ENCODE results near the gene TCEANC.
A peak's percentile ranks its signal among the peaks of the same experiment; 100 is the strongest.
"Not testable (repeated sequence)": the region's sequence is repeated elsewhere in the genome, so short reads cannot be mapped to it uniquely, and the experiment has no call there.

Gene TCEANC

DNA sequence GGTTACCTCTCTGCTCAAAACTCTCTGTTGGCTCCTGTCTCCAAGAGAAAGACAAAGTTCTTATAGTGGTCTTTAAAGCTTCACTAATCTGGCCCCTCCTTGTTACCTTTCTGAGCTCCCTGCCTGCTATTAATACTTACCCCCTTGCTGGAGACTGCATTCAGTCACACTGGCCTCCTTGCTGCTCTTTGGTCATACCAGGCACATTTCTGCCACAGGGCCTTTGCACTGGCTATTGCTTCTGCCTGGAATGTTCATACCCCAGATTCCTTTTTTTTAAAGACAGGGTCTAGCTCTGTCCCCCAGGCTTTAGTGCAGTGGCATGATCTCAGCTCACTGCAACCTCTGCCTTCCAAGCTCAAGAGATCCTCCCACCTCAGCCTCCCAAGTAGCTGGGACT, 20.1 kb downstream of the TCEANC start:
- Histone ChIP-seq H3K36me3 (ENCODE audit: control insufficient read depth, insufficient read depth, low read length) (no peaks in the 10 kb centered on the region), H3K27me3 (ENCODE audit: control insufficient read depth, insufficient read depth, low read length) (no peaks in the 10 kb centered on the region), H3K4me3 (ENCODE audit: low read depth, low read length) (no peak overlapping the region), H3K9ac (ENCODE audit: low read depth, low read length) (no peak overlapping the region), H3K9me3 (ENCODE audit: control insufficient read depth, insufficient read depth, low read length) (no peaks in the 10 kb centered on the region), H3K27ac (ENCODE audit: low read depth, low read length) (no peak overlapping the region), H3K4me1 (ENCODE audit: control insufficient read depth, insufficient read depth, low read length) (no peaks in the 10 kb centered on the region)

DNA sequence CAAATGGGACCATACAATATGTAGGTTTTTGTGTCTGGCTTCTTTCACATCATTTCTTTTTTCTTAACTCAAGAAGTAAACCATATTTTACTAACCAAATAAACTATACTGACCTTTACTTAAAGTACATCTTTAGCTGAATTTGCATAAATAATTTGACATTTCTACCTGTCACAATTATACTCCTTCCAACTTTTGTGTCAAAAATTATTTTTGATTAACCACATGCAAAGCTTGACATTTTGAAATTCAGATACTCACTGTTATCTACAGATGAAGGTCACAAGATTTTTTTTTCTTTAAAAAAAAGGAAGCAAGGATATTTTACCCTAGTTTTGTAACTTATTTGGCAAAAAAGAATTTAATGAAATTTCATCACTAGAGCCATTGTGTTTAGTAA, 23.9 kb downstream of the TCEANC start:
- Histone ChIP-seq H3K4me3 (ENCODE audit: low read depth, low read length) (no peak overlapping the region), H3K4me1 (ENCODE audit: control insufficient read depth, insufficient read depth, low read length) (no peaks in the 10 kb centered on the region), H3K9ac (ENCODE audit: low read depth, low read length) (no peak overlapping the region), H3K27ac (ENCODE audit: low read depth, low read length) (no peak overlapping the region), H3K36me3 (ENCODE audit: control insufficient read depth, insufficient read depth, low read length) (no peaks in the 10 kb centered on the region), H3K27me3 (ENCODE audit: control insufficient read depth, insufficient read depth, low read length) (no peaks in the 10 kb centered on the region), H3K9me3 (ENCODE audit: control insufficient read depth, insufficient read depth, low read length) (no peaks in the 10 kb centered on the region)

DNA sequence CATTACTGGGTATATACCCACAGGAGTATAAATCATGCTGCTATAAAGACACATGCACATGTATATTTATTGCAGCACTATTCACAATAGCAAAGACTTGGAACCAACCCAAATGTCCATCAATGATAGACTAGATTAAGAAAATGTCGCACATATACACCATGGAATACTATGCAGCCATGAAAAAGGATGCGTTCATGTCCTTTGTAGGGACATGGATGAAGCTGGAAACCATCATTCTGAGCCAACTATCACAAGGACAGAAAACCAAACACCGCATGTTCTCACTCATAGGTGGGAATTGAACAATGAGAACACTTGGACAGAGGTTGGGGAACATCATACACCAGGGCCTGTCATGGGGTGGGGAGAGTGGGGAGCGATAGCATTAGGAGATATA, 26.8 kb downstream of the TCEANC start:
- not testable (repeated sequence) for H3K9me3 ChIP-seq (ENCODE audit: control insufficient read depth, insufficient read depth, low read length); H3K4me3 ChIP-seq (ENCODE audit: low read depth, low read length); H3K27me3 ChIP-seq (ENCODE audit: control insufficient read depth, insufficient read depth, low read length); H3K36me3 ChIP-seq (ENCODE audit: control insufficient read depth, insufficient read depth, low read length); H3K4me1 ChIP-seq (ENCODE audit: control insufficient read depth, insufficient read depth, low read length); H3K27ac ChIP-seq (ENCODE audit: low read depth, low read length); H3K9ac ChIP-seq (ENCODE audit: low read depth, low read length)

DNA sequence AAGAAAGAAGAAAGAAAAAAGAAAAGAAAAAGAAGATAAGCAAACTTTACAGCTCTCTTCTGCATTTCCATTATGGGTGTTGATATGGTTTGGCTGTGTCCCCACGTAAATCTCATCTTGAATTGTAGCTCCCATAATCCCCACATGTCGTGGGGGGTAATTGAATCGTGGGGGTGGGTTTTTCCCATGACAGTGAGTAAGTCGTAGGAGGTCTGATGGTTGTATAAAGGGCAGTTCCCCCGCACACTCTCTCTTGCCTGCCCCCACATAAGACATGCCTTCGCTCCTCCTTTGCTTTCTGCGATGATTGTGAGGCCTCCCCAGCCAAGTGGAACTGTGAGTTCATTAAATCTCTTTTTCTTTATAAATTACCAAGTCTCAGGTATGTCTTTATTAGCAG, 28.7 kb downstream of the TCEANC start:
- Histone ChIP-seq H3K36me3 (ENCODE audit: control insufficient read depth, insufficient read depth, low read length) (no peaks in the 10 kb centered on the region), H3K9ac (ENCODE audit: low read depth, low read length) (no peak overlapping the region), H3K4me1 (ENCODE audit: control insufficient read depth, insufficient read depth, low read length) (no peaks in the 10 kb centered on the region), H3K4me3 (ENCODE audit: low read depth, low read length) (no peak overlapping the region), H3K9me3 (ENCODE audit: control insufficient read depth, insufficient read depth, low read length) (no peaks in the 10 kb centered on the region), H3K27ac (ENCODE audit: low read depth, low read length) (no peak overlapping the region), H3K27me3 (ENCODE audit: control insufficient read depth, insufficient read depth, low read length) (peaks cover 4% of the 10 kb centered on the region; the same call in 1 of the 2 replicates)

DNA sequence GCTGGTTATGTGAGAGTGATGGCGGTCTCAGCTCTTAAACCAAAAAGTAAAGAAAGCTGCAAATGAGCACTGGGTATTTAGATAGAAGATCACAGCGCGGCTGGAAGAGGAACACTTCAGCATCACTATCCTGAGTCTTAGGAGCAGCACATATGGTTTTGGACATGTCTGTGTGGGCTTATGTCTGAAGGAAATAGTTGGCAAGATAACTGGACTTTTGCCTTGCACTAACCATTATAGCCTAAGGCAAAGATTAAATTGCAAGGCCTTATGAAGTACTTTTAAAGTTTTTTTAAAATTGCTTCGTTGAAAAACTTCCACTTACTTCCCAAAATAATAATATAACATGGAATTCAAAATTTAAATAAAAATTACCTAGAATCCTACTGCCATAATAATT, 31.4 kb downstream of the TCEANC start:
- H3K36me3 ChIP-seq (ENCODE audit: control insufficient read depth, insufficient read depth, low read length): no peaks in the 10 kb centered on the region
- H3K9me3 ChIP-seq (ENCODE audit: control insufficient read depth, insufficient read depth, low read length): no peaks in the 10 kb centered on the region
- no peak overlapping the region for H3K9ac ChIP-seq (ENCODE audit: low read depth, low read length)

DNA sequence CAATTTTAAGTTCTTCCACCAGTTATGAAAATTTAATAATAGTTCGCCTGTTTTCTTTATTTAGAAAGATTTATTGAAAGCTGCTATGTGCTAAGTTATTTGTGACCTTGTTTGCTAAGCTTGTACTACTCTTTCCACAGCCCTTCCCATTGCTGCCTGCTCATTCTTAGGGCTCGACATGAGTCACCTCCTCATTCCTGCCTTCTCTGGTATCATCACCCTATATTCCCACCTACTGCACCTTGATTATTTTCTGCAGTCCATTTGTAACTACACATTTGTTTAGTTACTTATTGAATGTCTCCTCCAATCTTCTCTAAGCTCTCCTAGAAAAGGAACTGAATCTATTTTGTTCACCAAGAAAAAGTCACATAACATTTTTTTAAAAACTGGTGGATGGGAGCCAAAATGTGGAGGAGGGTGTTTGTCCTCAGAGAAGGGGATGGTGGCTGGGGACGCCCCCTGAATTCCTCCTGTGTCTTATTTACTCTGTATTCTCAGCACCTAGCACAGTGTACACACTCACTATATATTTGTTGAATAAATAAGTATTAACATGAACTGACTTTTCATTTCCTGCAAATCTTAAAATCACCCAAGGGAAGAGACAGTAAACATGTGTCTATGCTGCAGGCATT, 32.3 kb downstream of the TCEANC start:
- peaks cover 19% of the 10 kb centered on the region for H3K27me3 ChIP-seq (ENCODE audit: control insufficient read depth, insufficient read depth, low read length)
- H3K9ac ChIP-seq (ENCODE audit: low read depth, low read length): no peak overlapping the region
- H3K4me3 ChIP-seq (ENCODE audit: low read depth, low read length): no peak overlapping the region
- peaks cover 9% of the 10 kb centered on the region for H3K4me1 ChIP-seq (ENCODE audit: control insufficient read depth, insufficient read depth, low read length)
- H3K27ac ChIP-seq (ENCODE audit: low read depth, low read length): no peak overlapping the region
- H3K36me3 ChIP-seq (ENCODE audit: control insufficient read depth, insufficient read depth, low read length): no peaks in the 10 kb centered on the region
- H3K9me3 ChIP-seq (ENCODE audit: control insufficient read depth, insufficient read depth, low read length): no peaks in the 10 kb centered on the region

More for the DNA sequence above, 31.4 kb downstream of the TCEANC start:
- Histone ChIP-seq H3K27ac (ENCODE audit: low read depth, low read length) (no peak overlapping the region), H3K4me1 (ENCODE audit: control insufficient read depth, insufficient read depth, low read length) (peaks cover 6% of the 10 kb centered on the region; the same call in 1 of the 2 replicates), H3K4me3 (ENCODE audit: low read depth, low read length) (no peak overlapping the region), H3K27me3 (ENCODE audit: control insufficient read depth, insufficient read depth, low read length) (peaks cover 19% of the 10 kb centered on the region)

DNA sequence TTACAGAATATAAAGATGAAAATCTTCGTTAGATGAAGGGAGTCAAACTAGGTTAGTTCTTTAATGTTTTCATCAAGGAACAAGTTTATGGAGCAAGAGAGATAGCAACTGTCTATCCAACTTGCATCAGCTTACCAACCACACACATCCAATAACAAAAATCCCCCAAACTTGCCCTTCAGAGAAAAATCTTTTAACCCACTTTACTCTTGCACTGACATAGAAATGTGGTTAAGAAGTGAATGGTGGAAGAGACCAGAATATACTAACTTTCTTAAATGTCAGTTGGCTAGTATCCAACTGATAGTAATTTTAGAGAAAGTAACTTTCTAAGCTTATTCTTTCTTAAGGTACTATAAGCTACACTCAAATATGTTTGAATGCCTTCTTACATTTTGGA, 34.3 kb downstream of the TCEANC start:
- Histone ChIP-seq H3K27me3 (ENCODE audit: control insufficient read depth, insufficient read depth, low read length) (peaks cover 19% of the 10 kb centered on the region), H3K4me1 (ENCODE audit: control insufficient read depth, insufficient read depth, low read length) (peaks cover 16% of the 10 kb centered on the region), H3K4me3 (ENCODE audit: low read depth, low read length) (no peak overlapping the region), H3K36me3 (ENCODE audit: control insufficient read depth, insufficient read depth, low read length) (no peaks in the 10 kb centered on the region), H3K9ac (ENCODE audit: low read depth, low read length) (no peak overlapping the region), H3K27ac (ENCODE audit: low read depth, low read length) (no peak overlapping the region), H3K9me3 (ENCODE audit: control insufficient read depth, insufficient read depth, low read length) (no peaks in the 10 kb centered on the region)

DNA sequence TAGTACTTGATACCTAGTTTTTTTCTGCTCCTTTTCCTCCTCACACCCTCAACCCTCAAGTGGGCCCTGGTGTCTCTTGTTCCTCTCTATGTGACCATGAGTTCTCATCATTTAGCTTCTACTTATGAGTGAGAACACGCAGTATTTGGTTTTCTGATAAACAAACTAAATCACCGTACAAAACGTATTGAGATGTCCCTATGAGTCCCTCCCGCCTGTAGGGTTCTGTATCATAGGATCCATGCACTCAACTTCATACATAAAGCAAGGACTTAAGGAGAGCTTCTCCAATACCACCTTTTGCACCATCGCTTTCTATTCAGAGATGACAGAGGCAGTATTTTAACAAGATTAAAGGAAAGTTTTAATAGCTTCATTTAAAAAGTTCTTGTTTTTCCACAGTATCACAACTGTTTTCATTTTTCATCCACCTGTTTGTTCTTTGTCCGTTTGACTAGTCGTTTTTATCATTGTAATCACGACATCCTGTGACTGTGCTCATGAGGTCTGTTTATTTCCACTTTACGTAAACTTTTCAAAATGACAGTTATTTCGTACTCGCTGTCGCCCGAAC, 35.5 kb downstream of the TCEANC start:
- peaks cover 28% of the 10 kb centered on the region for H3K4me1 ChIP-seq (ENCODE audit: control insufficient read depth, insufficient read depth, low read length)
- H3K9me3 ChIP-seq (ENCODE audit: control insufficient read depth, insufficient read depth, low read length): no peaks in the 10 kb centered on the region
- peaks cover 19% of the 10 kb centered on the region for H3K27me3 ChIP-seq (ENCODE audit: control insufficient read depth, insufficient read depth, low read length)
- H3K9ac ChIP-seq (ENCODE audit: low read depth, low read length): 0 out of 2 replicates have a peak overlapping the region, but pooled peaks have one; percentile 22
- H3K27ac ChIP-seq (ENCODE audit: low read depth, low read length): no peak overlapping the region
- H3K36me3 ChIP-seq (ENCODE audit: control insufficient read depth, insufficient read depth, low read length): no peaks in the 10 kb centered on the region
- H3K4me3 ChIP-seq (ENCODE audit: low read depth, low read length): peak overlapping the region; percentile 94

DNA sequence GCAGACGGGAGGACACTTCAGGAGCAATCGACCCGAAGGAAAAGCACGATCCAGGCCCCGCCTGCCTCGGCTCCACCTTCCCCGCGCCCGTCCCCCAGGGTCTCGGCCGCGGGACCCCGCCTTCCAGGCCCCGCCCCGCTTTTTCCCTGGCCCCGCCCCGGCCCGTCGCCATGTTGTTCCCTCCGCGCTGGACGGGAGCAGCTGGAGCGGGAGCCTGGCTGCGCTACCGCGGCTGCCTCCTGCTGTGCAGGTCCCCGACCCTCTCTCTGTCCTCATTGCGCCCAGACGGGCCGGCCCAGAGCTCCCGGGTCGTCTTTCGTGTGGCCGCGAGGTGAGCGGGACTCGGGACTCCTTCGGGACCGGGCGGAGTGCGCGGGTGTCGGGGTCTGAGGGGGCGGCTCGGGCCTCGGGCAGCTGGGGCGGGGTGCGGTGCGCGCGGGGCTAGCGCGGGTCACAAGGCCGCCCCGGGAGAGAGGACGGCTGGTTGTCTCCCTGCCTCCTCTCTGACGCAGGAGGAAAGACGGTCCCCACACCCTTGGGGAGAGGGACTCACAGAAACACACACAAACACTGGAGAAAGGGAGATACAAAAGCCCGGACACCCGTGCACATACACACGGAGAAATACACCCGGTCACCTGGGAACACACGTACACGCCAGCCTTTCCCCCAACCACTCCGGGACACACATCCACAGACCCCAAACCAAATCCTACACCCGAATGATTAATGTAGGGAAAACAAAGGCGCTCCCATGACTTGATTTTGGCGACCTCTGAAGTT, 36.2 kb downstream of the TCEANC start, which contains the start of gene RAB9A:
RAB9A (plus strand) TSS at position 171 of the 783 bp plus-strand sequence. CDS start 19,619 bp downstream, outside the sequence.
- H3K27me3 ChIP-seq (ENCODE audit: control insufficient read depth, insufficient read depth, low read length): peaks cover 19% of the 10 kb centered on the region
- peak within 1 kb of the TSS; percentile 85 for H3K27ac ChIP-seq (ENCODE audit: low read depth, low read length)

DNA sequence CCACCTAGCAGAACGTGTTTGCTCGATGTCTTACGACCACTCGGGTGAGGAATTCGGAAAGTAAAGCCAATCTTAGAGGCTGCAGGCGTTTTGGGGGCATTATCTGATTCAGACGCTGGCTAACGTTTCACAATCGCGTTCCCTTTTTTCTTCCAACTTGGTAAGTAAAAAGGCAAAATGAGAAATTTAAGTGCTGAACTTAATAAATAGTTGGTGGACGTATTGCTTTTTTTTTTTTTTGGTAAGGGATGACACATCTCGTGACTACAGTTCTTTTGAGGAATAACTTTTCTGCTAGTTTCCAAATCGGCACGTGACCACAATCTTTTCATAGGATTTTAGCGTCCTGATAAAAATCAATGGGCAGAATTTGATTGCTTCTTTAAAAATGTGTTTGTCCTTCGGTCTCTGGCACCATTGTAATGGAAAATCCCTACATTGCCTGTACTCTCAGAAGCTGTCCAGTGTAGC, 36.8 kb downstream of the TCEANC start:
- Histone ChIP-seq H3K27me3 (ENCODE audit: control insufficient read depth, insufficient read depth, low read length) (peaks cover 19% of the 10 kb centered on the region), H3K27ac (ENCODE audit: low read depth, low read length) (peak overlapping the region; percentile 85), H3K4me1 (ENCODE audit: control insufficient read depth, insufficient read depth, low read length) (peaks cover 42% of the 10 kb centered on the region), H3K36me3 (ENCODE audit: control insufficient read depth, insufficient read depth, low read length) (no peaks in the 10 kb centered on the region), H3K9ac (ENCODE audit: low read depth, low read length) (peak overlapping the region; percentile 81), H3K9me3 (ENCODE audit: control insufficient read depth, insufficient read depth, low read length) (no peaks in the 10 kb centered on the region), H3K4me3 (ENCODE audit: low read depth, low read length) (peak overlapping the region; percentile 94)

More for the DNA sequence above, 36.2 kb downstream of the TCEANC start, which contains the start of gene RAB9A:
- H3K4me3 ChIP-seq (ENCODE audit: low read depth, low read length): peak within 1 kb of the TSS; percentile 94
- peaks cover 35% of the 10 kb centered on the region for H3K4me1 ChIP-seq (ENCODE audit: control insufficient read depth, insufficient read depth, low read length)
- no peaks in the 10 kb centered on the region for H3K9me3 ChIP-seq (ENCODE audit: control insufficient read depth, insufficient read depth, low read length)
- H3K9ac ChIP-seq (ENCODE audit: low read depth, low read length): peak within 1 kb of the TSS; percentile 81
- H3K36me3 ChIP-seq (ENCODE audit: control insufficient read depth, insufficient read depth, low read length): no peaks in the 10 kb centered on the region

DNA sequence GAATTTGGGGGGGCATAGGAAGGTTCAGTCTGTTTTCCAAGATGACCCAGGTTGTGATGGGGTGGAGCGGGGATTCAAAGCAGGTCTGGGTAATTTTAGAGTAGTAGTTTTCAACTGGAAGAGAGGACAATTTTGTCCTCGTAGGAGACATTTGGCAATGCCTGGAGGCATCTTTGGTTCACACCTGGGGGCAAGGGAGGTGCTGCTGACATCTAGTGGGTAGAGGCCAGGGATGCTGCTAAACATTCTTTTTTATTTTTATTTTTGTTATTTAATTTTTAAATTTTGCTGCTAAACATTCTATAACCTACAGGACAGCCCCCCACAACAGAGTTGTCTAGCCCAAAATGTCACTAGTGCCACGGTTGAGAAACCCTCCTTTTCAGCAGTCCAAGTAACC, 37.9 kb downstream of the TCEANC start:
- H3K27ac ChIP-seq (ENCODE audit: low read depth, low read length): no peak overlapping the region
- H3K9me3 ChIP-seq (ENCODE audit: control insufficient read depth, insufficient read depth, low read length): no peaks in the 10 kb centered on the region
- H3K4me1 ChIP-seq (ENCODE audit: control insufficient read depth, insufficient read depth, low read length): peaks cover 45% of the 10 kb centered on the region
- H3K27me3 ChIP-seq (ENCODE audit: control insufficient read depth, insufficient read depth, low read length): peaks cover 15% of the 10 kb centered on the region
- no peak overlapping the region for H3K9ac ChIP-seq (ENCODE audit: low read depth, low read length)
- no peaks in the 10 kb centered on the region for H3K36me3 ChIP-seq (ENCODE audit: control insufficient read depth, insufficient read depth, low read length)
- peak overlapping the region; percentile 94 for H3K4me3 ChIP-seq (ENCODE audit: low read depth, low read length)
